HG02642 (cell line): ENCODE results near the gene SIX3.
A peak's percentile ranks its signal among the peaks of the same experiment; 100 is the strongest.

ENCODE experiments used
- ATAC-seq: cut with Tn5 transposase; IDR thresholded peaks from one replicate; pipeline ENCODE4 v1.9.1; 2021; ENCODE audit warnings: mild to moderate bottlenecking; ENCODE audit not compliant: unreplicated experiment, poor library complexity

Gene SIX3

DNA sequence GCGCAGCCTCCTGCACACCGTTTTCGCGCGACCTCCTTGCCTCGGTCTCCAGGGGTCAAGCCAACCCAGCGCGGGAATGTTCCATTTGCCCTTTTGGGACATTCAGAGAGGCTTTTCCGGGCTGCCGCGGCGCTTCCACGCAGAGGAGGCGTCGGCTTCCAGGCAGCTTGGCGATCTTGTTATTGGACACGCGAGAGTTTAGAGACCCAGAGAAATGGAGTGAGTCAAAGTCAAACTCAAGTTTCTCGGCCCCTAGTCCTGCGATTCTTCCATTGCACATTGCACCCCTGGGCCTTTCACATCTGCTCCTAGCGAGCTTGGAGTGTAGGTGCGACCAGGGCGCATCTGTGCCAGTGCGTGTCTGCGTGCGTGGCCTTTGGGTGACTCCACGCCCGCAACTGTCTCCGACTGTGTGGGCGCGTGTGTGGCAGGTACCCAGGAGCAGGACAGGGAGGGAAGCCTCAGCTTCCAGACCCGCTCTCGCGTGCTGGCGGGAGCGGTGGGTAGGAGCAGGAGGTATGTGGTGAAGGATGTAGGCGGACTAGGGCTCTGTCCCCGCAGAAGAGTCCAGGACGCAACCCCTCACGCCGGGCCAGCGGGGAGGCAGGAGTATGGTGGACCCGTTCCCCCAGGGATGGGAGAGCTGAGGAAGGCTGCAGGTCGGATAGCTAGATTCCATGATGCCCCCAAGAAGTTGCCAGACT is 13.5 kb downstream of the SIX3 start:
- no peak for ATAC-seq

DNA sequence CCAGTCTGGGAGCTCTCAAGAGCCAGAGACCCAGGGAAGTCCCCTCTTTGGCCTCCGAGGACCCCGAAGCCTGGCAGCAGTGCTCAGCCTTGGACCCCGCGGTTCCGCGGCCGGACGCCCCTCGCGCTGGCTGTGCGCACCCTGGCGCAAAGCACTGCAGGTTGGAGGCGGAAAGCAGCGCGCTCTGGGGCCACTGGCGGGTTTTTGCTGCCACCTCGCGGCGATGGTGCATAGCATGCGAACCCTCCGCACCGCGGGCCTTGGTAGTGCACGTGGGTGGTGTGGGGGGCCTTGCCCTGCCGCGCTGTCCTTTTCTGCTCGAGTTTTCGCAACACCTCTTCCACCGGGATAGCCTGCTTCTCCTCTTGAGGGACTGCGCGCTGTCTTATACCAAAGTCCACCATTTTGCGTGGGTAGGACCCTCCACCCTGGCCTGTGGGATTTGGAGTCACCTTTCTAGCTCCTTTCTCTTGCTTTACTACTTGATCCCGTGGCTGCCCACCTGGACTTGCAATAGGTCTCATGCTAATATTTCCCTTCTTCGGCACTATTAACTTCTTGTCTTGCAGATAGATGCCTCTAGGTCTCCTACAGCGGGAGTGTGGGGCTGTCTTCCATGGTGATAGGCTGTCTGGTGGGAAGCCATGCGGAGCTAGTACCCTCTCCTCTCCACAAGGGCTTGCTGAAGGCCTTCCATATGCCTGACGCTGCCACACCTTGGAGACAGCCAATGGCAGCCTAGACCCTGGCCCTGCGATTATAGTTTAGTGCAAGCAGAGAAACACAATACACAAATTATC is 14.3 kb downstream of the SIX3 start:
- peak; percentile 81 for ATAC-seq

DNA sequence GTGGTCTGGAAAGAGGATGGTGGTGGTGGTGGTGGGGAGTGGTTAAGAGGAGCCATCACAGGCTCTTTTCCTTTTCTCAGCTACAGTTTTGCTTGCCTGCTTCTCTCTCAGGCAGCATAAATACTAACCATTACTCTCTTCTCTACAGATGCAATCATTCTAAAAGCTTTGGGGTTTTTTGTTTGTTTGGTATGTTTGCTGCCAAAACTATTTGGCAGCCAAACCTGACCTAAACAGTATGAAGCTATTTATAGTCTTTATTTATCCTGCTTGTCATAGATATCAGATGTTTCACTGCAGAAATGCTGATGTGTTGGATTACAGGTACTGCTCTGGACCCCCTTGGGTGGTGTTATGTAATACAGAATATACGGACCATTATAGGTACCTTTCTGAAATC is 15.3 kb downstream of the SIX3 start:
- ATAC-seq, result no peak

DNA sequence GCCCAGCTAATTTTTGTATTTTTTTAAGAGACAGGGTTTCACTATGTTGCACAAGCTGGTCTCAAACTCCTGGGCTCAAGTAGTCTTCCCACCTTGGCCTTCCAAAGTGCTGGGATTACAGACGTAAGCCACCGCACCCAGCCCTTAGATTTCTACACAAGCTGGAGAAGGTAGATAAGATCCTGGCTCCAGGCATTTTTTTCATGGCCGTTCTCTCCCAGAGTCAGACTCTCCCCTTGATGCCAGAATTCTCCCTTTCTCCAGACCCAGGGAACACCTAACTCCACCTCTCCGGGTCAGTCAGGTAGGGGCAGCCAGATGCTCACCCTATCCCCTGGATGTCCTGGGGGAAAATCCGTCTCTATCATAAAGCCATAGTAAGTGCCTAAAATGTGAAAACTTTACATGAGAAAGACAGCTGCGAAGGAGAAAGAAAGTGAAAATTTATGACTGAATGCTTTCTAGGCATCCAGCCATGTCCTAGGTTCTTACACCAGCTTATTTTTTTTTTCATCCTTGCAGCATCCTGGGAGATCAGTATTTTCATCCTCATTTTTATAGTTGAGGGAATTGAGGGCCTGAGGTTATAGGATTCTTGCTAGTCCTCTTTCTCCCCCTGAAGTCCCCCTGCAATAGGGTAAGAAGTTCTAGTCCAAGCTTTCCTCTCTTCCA is 16.3 kb downstream of the SIX3 start:
- no peak for ATAC-seq

DNA sequence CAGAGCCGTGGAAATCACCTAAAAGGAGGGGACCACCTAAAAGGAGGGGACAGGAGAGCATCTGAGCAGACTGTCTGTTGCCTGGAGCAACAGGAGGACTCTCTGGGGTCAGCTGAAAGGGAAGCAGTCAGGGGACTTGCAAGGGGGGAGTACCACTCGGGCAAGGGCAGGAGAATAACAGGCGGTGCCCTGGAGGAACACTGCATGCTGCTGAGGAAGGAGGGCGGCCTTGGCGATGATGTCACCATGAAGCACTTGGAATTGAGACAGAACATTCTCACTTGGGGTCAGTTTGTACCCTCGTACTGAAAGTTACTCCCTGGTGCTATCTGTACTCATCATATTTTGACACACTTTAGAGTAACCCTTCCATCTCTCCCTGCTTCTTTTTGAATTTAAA is 18.4 kb downstream of the SIX3 start:
- ATAC-seq, result no peak

DNA sequence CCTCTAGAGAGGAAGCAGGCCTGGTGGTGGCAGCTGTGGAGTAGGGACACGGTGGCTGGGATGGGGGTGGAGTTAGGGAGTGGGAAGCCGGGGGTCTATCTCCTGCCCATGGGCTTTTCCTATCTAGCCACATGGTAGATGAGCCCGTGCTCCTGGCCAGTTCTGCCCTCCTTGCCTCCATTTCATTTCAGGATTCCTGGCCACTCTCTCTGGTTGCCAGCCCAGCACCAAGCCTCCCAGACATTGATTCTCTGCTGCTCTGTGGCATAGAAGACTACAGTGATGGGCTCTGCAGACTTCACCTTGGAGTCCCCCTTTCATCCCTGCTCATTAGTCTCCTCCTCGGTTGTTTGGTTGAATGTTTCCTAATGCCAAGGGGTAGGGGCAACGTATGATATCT is 19.4 kb downstream of the SIX3 start:
- no peak for ATAC-seq

DNA sequence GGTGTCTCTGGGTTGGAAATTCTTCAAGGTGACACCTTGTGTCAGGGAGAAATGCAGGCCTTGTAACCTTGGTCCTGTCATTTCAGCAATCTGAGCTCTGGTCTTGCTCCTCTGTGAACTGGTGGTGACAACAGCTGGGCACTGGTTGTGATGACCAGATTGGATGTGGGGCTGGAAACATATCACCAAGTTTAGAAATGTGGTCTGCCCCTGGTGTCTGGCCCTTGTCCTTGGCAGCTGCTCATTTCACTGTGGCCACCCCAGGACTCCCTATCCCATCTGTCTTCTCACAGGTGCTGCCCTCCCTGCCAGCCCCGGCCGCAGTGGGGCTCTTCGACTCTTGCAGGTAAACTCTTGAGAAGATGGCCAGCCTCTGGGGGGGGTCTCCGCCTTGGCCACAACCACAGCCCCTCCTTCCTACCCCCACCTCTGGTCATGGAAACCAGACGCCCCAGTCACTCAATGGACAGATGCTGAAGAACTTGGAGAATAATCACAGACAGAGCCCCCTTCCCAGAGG is 20.7 kb downstream of the SIX3 start:
- no peak for ATAC-seq

DNA sequence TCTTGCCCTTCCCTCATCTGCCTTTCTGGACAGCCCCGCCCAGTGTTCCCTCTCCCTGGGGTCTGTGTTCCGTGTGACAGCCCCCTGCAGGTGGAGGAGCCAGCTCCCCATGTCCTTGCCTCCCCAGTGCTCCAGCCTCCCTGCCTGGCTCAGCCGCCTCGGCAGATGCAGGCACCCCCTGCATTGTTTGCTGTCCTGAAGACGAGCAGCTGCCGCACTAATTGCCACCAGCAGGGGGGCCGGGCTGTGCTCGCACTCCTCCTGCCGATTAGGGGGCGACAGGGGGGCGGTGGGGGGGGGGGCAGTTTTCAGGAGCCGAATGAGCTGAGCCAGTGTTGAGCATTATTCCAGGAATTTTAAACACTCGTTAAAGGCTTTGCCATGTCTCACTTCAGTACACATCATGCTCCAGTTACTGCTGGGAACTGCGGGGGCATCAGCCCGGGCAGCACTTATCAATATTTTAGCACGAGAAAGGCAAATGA is 23.3 kb downstream of the SIX3 start:
- no peak for ATAC-seq

DNA sequence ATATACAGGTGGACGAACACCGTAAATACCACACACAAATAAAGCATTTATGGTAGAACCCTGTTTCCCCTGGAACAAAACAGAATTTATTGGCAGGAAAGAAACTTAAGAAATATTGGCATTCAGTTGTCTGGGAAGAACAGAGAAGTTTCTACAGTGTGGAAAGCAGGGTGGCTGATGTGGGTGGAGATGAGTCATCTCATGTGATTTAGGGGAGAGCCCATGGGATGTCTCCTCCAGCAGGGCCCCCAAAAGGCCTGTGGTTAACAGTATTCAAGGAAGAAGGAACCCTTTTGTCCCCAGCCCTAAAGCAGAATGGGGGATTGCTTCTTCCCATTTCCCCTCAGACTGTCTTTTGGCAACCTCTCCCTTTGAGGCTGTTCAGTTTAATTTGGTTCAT is 24.2 kb downstream of the SIX3 start:
- no peak for ATAC-seq

DNA sequence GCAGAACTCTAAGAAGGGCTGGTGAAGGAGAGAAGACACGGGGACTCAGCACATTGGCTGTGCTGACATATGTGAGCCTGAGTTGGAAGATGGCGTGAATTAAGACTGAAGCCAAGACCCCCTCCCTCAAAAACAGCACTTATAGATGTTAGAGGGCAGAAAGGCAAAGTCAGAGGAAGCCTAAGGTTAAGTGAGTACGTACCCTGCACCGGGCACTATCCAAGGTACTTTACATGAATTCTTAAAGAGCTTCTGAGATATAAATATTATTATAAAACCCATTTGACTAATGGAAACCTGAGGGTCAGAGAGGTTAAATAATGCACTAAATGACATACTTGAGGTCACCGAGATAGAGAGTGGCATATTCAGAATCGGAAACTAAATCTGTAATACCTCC is 25.6 kb downstream of the SIX3 start:
- no peak for ATAC-seq

DNA sequence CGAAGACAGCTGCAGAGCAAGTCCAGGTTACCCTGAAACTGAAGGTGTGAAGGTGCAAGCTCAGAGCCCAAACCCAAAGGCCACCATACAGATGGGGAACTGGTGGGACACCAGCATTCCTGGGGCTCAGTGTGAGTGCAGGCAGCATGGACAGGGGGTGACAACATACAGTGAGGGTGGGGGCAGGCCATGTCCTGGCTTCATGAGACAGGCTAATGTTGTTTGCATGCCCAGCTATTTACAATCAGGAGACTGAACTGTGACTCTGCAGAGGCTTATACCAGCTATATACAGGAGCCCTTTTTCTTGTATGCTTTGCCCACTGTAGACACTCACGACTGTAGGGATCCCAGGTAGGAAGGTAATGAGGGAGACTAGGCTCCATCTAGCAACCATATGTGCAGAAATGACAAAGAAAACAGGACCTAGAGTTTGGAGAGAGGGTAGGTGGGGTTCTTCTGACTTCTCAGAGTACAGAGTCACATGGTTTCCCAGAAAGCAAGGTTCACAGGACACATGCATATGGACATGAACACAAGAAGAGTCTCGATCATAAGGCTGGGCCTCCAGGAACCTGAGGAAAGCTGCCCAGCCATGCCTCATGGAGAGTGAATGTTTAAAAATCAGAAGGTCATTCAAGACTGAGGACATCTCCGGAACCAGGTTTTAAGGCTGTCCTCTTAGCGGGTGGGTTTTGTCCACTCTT is 26.4 kb downstream of the SIX3 start:
- ATAC-seq, result no peak

DNA sequence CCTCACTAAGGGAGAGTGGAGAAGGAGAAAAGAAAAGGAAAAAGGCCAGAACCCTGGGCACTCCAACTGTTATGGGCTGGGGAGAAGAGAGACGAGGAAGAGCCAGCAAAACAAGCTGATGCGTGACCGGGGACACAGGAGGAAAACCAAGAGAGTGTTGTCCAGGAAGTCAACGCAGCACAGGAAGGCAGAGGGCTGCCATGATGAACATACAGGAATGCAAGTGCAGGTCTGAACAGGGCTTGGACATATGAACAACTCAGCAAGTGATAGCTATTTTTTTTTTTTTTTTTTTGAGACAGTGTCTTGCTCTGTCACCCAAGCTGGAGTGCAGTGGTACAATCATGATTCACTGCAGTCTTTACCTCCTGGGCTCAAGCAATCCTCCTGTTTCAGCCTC is 28.4 kb downstream of the SIX3 start:
- no peak for ATAC-seq

DNA sequence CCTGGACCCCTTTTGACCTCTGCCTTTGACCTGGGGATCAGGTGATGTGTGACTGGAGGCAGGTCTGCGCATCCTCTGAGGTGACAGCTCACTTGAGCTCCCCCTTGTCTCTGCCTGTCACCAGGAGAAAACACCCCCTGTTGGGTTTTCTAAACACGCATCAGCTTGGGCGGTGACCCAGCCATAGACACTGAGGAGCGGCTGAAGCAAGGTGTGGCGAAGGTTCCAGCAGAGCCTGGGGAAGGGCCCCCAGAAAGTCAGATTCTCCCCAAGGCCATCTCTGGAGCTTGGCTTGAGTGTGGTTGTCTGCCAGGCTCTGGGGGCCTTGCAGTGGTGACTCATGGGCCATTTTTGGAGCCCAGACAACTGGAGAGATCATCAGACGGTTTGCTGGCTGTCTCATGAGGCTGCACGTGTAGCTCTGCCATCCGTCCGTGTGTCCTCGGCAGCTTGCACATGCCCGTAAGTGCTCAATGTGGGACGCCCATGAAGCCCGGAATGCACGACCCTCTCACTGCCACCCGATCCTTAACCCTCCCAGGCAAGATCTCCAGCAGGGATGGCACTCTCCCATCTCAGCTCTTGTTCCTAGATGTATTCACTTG is 29.4 kb downstream of the SIX3 start:
- ATAC-seq, result no peak

DNA sequence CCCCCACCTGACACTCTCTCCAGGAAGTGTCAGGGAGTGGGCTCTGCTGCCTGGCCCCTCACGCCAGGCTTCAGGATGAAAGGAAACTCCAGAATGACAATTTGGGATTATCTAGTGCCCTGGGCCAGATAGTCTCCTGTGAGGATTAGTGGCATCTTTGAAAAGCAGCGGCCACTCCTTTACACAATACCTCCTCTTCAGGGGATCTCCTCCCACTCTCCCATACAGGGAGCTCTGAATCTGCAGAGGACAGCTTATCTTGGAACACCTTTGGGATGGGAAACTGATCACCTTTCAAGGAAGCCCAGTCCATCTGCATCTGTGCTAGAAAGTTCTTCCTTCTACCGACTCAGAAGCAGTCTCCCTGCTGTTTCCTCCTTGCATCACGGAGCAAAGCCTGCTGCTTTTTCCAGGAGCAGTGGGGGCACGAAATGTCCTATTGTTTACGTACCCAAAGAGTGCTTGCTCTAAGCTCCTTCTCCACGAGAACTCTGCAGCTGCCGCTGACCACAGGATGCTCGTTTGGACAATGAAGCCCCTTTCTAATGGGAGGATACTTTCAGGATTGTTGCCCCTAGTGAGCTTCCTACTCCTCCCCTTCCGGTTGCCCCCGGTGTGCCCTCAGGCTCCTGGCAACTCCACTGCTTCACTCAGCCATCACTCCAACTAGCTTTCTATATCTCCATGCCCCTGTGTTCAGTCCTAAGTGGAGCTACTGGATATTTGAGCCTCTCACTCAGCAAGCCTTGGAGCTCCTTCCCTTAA is 31.5 kb downstream of the SIX3 start:
- ATAC-seq, result no peak

DNA sequence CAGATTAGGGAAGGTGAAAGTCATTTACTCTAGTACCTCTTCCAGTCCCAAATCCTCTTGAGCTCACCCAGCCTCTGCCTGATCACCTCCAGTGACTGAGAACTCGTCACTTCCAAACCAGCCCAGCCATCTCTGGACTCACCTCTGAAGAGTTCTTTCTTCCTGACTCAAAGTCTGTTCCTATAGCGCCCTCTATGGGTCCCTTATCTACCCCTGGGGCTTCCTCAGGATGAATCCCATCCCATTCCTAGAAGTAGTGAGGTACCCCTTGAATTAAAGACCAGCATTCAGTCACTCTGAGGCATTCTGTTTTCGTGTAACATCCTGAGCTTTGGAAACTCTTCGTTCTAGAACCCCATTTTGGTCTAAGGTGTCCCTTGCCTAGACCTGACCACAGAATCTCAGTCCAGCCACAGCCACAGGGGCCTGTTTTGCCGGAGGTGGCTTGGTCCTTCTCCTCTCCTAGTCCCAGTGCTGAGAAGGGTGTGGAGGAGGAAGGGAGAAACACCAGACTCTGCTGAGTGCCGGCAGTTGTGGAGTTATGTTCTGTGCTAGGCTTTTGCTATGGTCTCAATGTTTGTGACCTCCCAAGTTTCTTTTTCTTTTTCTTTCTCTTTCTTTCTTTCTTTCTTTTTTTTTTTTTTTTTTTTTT is 32.7 kb downstream of the SIX3 start:
- no peak for ATAC-seq

DNA sequence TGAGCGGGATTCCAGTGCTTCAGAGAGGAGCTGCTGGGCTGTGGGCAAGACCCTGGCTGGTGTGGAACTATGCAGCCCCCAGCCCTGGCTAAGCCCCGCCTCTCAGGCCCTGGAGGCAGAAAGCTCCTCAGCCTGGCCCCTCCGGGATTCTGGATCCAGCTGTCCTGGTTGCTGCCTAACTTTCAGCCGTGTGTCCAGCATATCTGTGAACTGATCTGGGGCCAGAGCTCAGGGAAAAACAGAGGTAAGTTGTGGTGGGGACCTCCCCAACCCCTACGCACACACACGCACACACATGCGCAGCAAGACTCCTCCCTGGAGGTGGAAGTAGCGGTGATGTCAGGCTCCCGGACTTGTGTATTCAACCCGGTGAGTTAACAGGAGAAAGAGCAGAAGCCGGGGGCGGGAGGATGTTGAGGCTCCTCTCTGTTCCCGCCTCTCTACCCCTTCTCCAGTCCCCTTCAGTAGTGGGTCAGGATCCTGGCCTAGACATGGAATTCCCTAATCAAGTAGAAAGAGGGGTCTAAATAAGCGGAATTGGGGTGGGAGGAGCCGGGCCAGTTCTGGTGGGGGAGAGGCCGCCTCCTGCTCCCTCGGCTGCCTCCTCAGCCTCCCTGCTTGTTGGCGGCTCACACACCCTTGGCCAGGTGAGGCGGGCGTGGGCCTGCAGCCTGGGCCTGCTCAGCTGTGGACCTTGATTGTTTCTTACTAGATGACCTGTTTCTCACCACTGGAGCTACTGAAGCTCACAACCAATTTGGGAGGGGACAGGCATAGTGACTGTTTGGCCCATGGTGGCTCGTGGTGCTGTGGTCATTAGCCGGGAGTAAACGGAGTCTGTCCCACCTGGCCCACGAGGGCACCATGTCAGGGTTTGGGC is 34.3 kb downstream of the SIX3 start:
- ATAC-seq, result no peak

DNA sequence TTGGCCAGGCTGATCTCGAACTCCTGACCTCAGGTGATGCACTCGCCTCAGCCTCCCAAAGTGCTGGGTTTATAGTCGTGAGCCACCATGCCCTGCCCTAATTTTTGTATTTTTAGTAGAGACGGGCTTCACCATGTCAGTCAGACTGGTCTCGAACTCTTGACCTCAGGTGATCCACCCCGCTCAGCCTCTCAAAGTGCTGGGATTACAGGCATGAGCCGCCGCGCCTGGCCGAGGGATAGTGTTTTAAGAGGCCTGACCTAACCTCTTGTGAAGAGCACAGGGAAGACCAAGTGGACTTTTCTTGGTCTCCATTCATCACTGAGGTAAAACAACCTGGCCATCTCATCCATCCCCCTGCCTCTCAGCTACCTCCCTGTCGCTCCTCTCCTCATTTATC is 38.1 kb downstream of the SIX3 start:
- ATAC-seq, result no peak
